HS-27A (cell line): ENCODE data around the gene SSUH2.
"Not testable (repeated sequence)": the region's sequence is repeated elsewhere in the genome, so short reads cannot be mapped to it uniquely, and the experiment has no call there.

Experiments used
- DNase-seq: peaks from one replicate; pipeline ENCODE4 v3.0.0-alpha.2; 2012; ENCODE audit warnings: low read depth, missing footprints

SSUH2 gene

GRCh38 chr3:8580434-8580833 is 64.2 kb downstream of the SSUH2 start:
- not testable (repeated sequence) for DNase-seq

GRCh38 chr3:8579943-8580342 is 64.7 kb downstream of the SSUH2 start:
- DNase-seq = no peak

GRCh38 chr3:8579096-8579495 is 65.5 kb downstream of the SSUH2 start:
- DNase-seq = no peak

- no peak for DNase-seq
These were observed 66.3 kb downstream of the SSUH2 start for GRCh38 chr3:8578282-8578681.

GRCh38 chr3:8576841-8577571 is 67.6 kb downstream of the SSUH2 start:
- no peak for DNase-seq

- no peak for DNase-seq
These were observed 68.2 kb downstream of the SSUH2 start for GRCh38 chr3:8576436-8576835.

GRCh38 chr3:8575364-8576104 is 69.1 kb downstream of the SSUH2 start:
- DNase-seq = no peak

GRCh38 chr3:8574670-8575322 is 69.8 kb downstream of the SSUH2 start:
- DNase-seq = no peak

GRCh38 chr3:8574040-8574669 is 70.4 kb downstream of the SSUH2 start:
- DNase-seq = no peak

- no peak for DNase-seq
These were observed 71.2 kb downstream of the SSUH2 start for GRCh38 chr3:8573342-8573926.

- DNase-seq = no peak
These were observed 73.3 kb downstream of the SSUH2 start for GRCh38 chr3:8571256-8571655.
